NCI-H510A treated with DMSO at 0.1 percent for 48 hours (cell line): ENCODE measurements around the gene ABCA13.
"Not testable (repeated sequence)": the region's sequence is repeated elsewhere in the genome, so short reads cannot be mapped to it uniquely, and the experiment has no call there.

Experiments
- DNase-seq: peaks from one replicate; lab custom pipeline; 2025; lab: John Stamatoyannopoulos, UW

ABCA13 gene

GRCh38 chr7:48173756-48174382, 2.6 kb downstream of the ABCA13 start:
- no peak for DNase-seq

DNA sequence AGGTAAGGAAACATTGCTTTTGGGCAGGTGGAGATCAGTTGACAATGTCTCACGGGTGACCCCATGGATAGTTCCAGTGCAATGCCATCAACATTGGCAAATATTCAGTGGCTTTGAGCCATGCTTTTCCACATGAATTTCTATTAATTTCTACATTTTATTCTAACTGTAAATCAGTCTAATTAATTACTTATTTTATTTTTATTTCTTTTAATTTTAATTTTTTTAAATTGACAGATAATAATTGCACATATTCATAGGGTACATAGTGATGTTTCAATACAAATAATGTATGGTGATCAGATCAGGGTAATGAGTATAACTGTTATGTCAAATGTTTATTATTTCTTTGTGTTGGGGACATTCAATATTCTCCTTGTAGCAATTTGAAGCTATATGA, 3.8 kb downstream of the ABCA13 start:
- DNase-seq = no peak

- no peak for DNase-seq
Measured at GRCh38 chr7:48176356-48176893, 5.2 kb downstream of the ABCA13 start.

DNA sequence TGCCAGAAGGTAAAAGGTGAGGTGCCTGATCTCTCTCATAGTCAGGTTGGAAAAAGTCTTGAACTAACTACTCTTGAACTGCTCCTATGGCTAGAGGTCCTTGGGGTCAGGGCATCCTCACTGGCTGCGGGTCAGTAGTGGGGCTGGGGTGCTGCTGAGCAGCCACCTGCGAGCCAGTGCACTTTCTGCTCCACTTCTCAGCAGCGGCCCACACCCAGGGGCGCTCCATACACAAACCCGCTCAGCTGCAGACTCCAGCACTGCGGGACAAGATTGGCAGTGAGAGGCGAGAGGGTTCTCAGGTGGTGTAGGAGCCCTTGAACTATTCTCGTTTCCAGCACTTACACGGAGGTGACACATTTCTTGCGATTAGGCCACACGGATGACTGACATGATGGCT, 6.0 kb downstream of the ABCA13 start:
- no peak for DNase-seq

GRCh38 chr7:48179496-48180030, 8.3 kb downstream of the ABCA13 start:
- DNase-seq = no peak

- no peak for DNase-seq
Measured at GRCh38 chr7:48180981-48181380, 9.7 kb downstream of the ABCA13 start.

GRCh38 chr7:48182718-48183369, 11.6 kb downstream of the ABCA13 start:
- no peak for DNase-seq

DNA sequence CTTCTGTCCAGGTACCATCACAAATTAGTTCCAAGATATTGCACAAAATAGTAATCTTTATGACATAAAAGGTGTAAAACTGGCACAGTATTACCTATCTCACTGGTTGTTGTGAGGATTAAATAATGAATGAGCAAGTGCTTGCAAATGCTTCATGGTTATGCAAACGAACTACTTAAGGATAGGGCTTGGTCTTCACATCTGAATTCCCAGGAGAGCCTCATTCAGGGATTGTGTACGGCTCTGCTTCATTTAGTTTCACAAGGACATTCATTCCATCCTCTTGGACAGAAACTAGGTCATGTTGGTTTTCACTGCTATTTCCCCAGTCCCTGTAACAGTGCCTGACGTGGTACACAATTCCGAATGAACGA, 12.1 kb downstream of the ABCA13 start:
- DNase-seq = no peak

- no peak for DNase-seq
Measured at GRCh38 chr7:48183965-48184364, 12.7 kb downstream of the ABCA13 start.

DNA sequence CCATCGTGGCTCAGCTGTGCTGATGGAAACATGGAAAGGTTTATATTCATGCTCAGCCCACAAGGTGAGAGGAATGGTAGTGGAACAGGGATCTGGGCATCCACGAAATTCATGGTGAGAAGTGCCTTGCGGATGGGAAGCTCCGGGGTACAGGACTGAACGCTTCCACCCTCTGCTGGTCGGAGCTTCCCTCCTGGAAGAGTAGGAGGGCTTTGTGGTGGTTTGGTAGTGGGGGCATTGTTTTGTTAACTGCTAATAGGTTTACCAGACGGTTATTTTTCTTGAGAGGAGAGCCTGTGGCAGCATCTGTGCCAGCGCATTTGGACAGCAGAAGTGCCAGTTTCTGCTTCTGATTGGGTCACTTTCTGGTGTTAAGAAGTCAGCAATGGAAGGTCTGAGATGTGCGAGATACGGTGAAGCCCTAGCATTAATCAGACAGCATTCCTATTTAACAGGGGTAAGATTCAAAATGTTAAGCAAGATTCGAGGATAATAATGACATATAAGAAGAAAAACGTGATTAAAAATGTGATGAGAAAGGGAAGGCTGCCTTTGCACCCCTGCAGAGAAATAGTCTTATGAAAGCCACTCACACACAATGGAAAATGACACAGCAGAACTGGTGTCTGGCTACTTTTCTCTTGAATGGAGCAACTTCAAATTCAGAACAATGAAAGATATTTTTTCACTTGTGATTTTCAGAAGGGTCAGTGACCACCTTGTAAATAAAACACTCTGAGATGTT, 17.7 kb downstream of the ABCA13 start:
- DNase-seq = no peak

GRCh38 chr7:48192996-48193395, 21.7 kb downstream of the ABCA13 start:
- DNase-seq = no peak

DNA sequence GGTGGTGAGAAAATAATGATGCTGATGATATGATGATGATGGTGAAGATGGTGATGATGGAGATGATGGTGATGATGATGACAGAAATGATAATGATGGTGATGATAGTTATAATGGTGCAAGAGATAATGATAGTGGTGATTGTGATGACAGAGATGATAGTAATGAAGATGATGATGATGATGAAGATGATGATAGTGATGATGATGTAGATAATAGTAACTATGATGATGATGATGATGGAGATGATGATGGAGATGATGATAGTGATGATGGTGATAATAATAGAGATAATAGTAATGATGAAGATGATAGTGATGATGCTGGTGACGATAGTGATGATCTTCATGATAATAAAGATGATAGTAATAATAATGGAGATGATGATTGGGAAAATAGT, 22.2 kb downstream of the ABCA13 start:
- no peak for DNase-seq

DNA sequence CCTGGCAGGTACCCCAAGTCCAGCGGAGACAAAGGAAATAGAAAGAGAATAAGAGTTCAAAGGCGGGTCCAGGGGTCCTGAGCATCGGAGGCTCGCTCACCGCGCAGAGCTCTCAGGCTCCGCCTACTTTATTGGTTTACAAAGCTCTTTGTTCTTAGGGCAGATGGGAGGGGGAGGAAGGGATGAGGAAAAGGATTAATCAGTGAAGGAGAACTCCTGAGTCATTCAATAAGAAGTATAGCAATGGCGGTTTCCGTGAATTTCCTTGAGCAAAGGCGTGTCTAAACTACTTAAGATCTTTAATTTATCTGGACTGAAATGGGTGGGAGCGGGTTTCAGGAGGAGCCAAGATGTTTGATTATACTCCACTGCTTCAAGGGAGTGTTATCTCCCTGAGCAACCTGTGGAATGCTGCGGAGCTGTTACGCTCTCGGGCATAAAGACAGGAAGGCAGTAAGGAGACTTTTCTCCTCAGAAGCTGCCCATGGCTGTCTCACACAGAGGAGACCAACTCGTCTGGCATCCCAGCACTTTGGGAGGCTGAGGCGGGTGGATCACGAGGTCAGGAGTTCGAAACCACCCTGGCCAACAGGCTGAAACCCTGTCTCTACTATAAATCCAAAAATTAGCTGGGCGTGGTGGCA, 29.8 kb downstream of the ABCA13 start:
- DNase-seq = not testable (repeated sequence)

- DNase-seq = not testable (repeated sequence)
Measured at GRCh38 chr7:48202916-48203315, 31.7 kb downstream of the ABCA13 start.

DNA sequence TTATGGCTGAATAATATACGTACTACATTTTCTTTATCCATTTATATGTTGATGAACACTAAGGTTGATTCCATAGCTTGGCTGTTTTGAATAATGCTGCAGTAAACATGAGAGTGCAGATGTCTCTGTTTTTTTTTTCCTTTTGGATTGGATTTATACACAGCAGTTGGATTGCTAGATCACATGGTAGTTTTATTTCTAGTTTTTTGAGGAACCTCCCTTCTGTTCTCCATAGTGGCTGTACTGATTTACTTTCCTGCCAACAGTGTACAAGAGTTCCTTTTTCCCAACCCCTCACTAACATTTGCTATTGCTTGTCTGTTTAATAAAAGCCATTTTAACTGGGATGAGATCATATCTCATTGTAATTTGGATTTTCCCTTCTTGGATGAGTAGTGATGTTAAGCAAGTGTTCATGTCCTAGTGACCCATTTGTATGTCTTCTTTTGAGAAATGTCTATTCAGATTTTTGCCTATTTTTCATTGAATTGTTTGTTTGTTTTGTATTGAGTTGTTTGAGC, 36.0 kb downstream of the ABCA13 start:
- no peak for DNase-seq

DNA sequence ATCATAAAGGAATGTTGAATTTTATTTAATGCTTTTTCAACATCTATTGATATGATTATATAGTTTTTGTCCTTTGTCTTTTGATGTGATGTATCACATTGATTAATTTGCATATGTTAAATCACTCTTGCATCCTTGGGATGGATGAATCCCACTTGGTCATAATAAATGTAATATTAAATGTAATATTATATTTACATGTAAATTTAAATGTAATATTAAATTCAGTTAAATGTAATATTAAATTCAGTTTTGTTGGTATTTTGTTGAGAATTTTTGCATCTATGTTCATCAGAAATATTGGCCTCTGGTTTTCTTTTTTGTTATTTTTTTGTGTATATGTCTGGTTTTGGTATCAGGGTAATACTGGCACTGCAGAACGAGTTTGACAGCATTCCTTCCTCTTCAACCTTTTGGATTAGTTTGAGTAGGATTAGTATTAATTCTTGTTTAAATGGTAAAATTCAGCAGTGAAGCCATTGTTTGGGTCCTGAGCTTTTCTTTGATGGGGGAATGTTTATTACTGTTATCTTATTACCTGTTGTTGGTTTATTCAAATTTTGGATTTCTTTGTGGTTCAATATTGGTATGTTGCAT, 37.8 kb downstream of the ABCA13 start:
- no peak for DNase-seq

- no peak for DNase-seq
Measured at GRCh38 chr7:48213226-48213625, 42.0 kb downstream of the ABCA13 start.

DNA sequence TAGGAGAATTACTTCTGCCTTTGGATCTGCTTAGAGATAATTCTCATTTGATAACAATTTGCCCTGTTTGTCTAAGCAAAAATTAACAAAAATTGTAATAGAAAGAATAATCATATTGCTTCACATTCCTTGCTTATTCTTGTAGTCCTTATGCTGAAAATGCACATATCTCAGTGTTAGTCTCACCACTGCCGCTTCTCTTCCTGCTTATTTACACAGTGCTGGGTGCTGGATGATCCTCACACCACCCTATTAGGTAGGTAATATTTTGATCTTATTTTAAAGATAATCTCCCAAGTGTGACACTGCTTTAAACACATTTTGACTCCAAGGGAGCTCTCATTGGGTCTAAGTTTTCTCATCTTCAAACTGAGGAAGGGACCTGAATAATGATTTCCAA, 46.0 kb downstream of the ABCA13 start:
- no peak for DNase-seq

DNA sequence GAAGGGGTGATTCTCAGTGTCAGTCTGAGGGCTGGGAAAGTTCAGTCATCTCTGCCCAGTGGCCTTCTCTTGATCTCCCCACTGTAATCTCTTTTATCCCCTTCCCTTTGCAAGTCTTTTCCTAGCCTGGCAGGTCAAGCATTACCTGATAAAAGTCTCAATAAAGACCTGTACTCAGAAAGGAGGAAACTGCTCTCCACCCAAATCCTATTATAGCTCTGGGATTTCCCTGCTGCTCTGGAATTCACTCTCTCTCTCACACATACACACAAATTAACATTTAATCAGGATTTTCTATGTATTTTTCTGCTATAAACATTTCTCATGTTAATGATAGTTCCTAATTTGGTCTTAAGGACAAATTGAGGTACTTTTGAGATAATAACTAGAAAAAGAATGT, 46.5 kb downstream of the ABCA13 start:
- no peak for DNase-seq

DNA sequence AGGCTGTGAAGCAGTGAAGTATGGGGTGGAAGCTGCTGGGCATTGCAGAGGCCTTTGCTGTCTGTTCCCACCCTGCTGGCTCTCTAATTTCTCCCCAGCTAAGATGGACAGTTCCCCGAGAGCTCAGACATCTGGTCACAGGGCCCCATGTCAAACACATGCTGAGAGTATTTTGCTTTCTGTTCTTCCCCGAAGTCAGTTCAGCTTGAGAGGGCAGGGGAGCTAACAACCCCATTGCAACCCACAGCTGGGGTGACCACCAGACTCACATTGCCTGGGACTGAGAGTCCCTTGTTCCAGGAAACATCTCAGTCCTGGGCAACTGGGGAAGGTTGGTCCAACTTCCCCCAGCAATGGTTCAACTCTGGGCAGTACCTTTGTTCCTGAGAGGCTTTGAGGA, 52.8 kb downstream of the ABCA13 start:
- DNase-seq = no peak

- DNase-seq = no peak
Measured at GRCh38 chr7:48225101-48225500, 53.8 kb downstream of the ABCA13 start.

- no peak for DNase-seq
Measured at GRCh38 chr7:48237354-48237753, 66.1 kb downstream of the ABCA13 start.
